ENCODE measurements around the gene ZDHHC24.

DNA sequence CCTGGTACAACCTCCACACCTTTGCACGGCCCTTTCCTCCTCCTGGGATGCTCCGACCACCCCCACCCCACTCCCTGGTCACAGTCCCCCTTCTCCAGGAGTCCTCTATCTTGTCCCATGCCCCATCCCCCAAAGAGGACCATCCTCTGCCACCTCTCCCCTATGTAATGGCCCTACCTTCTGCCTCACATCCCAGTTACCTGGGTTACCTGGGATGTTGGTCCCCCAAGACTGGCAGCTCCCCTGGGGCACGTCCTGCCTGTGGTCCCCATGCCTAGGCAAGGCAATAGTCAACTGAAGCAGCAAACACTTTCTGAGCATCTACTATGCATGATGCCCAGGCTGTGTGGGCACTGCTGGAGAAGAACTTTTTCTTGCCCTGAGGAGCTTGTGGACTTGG lies 9.6 kb upstream of the ZDHHC24 start:
- TF ChIP-seq, protein P1, sequence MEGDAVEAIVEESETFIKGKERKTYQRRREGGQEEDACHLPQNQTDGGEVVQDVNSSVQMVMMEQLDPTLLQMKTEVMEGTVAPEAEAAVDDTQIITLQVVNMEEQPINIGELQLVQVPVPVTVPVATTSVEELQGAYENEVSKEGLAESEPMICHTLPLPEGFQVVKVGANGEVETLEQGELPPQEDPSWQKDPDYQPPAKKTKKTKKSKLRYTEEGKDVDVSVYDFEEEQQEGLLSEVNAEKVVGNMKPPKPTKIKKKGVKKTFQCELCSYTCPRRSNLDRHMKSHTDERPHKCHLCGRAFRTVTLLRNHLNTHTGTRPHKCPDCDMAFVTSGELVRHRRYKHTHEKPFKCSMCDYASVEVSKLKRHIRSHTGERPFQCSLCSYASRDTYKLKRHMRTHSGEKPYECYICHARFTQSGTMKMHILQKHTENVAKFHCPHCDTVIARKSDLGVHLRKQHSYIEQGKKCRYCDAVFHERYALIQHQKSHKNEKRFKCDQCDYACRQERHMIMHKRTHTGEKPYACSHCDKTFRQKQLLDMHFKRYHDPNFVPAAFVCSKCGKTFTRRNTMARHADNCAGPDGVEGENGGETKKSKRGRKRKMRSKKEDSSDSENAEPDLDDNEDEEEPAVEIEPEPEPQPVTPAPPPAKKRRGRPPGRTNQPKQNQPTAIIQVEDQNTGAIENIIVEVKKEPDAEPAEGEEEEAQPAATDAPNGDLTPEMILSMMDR (conservative IDR thresholded peaks at IDR 0.05; ENCODE audit: low read depth, low read length) = no peak
- no peak for TF ChIP-seq EZH2 (IDR thresholded peaks at IDR 0.05; ENCODE audit: borderline replicate concordance, low read depth, low read length, poor library complexity, severe bottlenecking)
